Transverse colon (tissue), 4 donors: Measurements from ENCODE around the gene FBXL3.

ENCODE experiments used
- CTCF ChIP-seq, 5 experiments: fragments of 200-600 bp in 3 of 5; fragments of 450-650 bp in 2 of 5; sonication (generic) in 3 of 5; IDR thresholded peaks; 1 replicate in 2 of 5; 2 replicates in 3 of 5; pipeline ENCODE4 v1.5.1; 2016 to 2017; ENCODE audit warnings: antibody characterized with exemption in 5 of 5, inconsistent platforms in 3 of 5, mild to moderate bottlenecking in 2 of 5, moderate library complexity in 1 of 5
- POLR2A ChIP-seq: fragments of 450-650 bp; IDR thresholded peaks from one replicate; pipeline ENCODE4 v1.6.1; 2016; ENCODE audit warnings: antibody characterized with exemption, mild to moderate bottlenecking, moderate library complexity
- POLR2AphosphoS5 ChIP-seq, 3 donors: sonication (generic); formaldehyde crosslinking; IDR thresholded peaks; one replicate each; pipeline ENCODE4 v1.6.1; 2016; ENCODE audit warnings: antibody characterized with exemption in 3 of 3

DNA sequence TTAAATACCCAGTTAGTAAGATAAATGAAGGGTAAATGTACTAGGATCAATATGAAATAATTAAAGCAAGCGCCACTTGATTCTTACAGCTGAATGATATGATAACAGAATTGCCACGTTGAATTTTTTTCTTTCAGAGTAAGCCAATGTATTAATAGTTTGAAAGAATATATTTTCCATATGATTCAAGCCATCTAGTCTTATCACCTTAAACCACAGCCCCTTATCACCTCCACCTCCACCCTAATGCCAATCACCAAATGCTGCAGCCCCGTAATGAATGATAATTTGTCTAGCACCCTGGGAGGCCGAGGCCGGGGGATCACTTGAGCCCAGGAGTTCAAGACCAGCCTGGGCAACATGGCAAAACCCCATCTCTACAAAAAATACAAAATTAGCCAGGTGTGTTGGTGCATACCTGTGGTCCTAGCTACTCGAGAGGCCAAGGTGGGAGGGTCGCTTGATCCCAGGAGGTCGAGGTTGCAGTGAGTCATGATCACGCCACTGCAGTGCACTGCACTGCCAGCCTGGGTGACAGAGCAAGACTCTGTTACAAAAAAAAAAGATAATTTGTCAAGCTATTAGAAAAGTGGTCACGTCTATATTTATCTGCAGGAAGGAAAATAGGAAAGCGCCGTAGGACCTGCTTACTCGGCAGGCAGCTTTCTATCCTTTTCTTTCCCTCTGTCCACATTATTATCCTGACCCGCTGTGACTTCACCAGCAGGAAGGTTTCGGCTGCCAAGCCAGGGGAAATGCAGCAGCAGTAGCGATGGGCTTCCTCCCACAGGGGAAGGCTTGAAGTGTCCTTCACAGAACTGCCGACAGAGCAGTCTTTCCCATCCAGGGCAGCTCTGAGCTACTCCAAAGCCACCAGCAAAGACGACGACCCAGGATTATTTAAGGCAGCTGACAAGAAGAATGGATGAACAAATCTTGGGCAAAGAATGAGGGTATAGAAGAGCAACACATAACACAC is 54.8 kb downstream of the FBXL3 start:
- no peak for TF ChIP-seq POLR2AphosphoS5 (IDR thresholded peaks at IDR 0.05)
- TF ChIP-seq CTCF (IDR thresholded peaks at IDR 0.05) = no peak
- no peak for TF ChIP-seq POLR2A
